MM.1S (cell line): ENCODE data around the gene KCNIP1.

Experiments
- CTCF ChIP-seq: fragments of 300-600 bp; sonication (generic); IDR thresholded peaks from 2 replicates; pipeline ENCODE4 v1.5.1; 2016; ENCODE audit warnings: antibody characterized with exemption, low read length, mixed read lengths
- EZH2 ChIP-seq: fragments of 300-600 bp; sonication (generic); optimal IDR thresholded peaks from 2 replicates; pipeline ENCODE3; 2017; ENCODE audit warnings: low read depth, mild to moderate bottlenecking, antibody characterized with exemption, low read length, mixed read lengths
- EZH2phosphoT487 ChIP-seq: fragments of 300-600 bp; sonication (generic); IDR thresholded peaks from 2 replicates; pipeline ENCODE4 v1.6.1; 2018; ENCODE audit warnings: antibody characterized with exemption, low read length

- TF ChIP-seq CTCF: no peak
- no peak for TF ChIP-seq EZH2phosphoT487
- no peak for TF ChIP-seq EZH2
Observed at GRCh38 chr5:170622933-170623332, 119.1 kb downstream of the KCNIP1 start.
